DOHH2 (cell line): ENCODE measurements around the gene CNN3.

Source experiments
- H3F3A ChIP-seq: fragments of 200-600 bp; sonication (generic), shearing (Covaris generic); 2 replicates; pipeline ENCODE4 v1.6.0; 2016; ENCODE audit warnings: antibody characterized with exemption, mild to moderate bottlenecking; ENCODE audit not compliant: control insufficient read depth, insufficient read depth
- H3K27ac ChIP-seq: fragments of 200-600 bp; sonication (generic); 2 replicates; pipeline ENCODE4 v1.5.1; 2014; ENCODE audit warnings: low read depth, mild to moderate bottlenecking, low read length, moderate library complexity
- H3K27me3 ChIP-seq: fragments of 200-600 bp; sonication (generic); 2 replicates; pipeline ENCODE4 v1.6.1; 2014; ENCODE audit warnings: mild to moderate bottlenecking, low read length, mixed read lengths; ENCODE audit not compliant: control insufficient read depth
- H3K36me3 ChIP-seq: fragments of 200-600 bp; sonication (generic); 2 replicates; pipeline ENCODE4 v1.6.1; 2014; ENCODE audit warnings: mild to moderate bottlenecking, low read length, moderate library complexity, mixed read lengths; ENCODE audit not compliant: control insufficient read depth
- H3K4me1 ChIP-seq: fragments of 200-600 bp; sonication (generic); 2 replicates; pipeline ENCODE4 v1.6.1; 2014; ENCODE audit warnings: mild to moderate bottlenecking, low read length, mixed read lengths; ENCODE audit not compliant: control insufficient read depth
- H3K4me2 ChIP-seq: fragments of 200-600 bp; sonication (generic); 2 replicates; pipeline ENCODE4 v1.6.0; 2014; ENCODE audit warnings: mild to moderate bottlenecking, low read length, moderate library complexity
- H3K4me3 ChIP-seq: fragments of 200-600 bp; sonication (generic); 2 replicates; pipeline ENCODE4 v1.5.1; 2014; ENCODE audit warnings: mild to moderate bottlenecking, low read length, mixed read lengths
- H3K79me2 ChIP-seq: fragments of 200-600 bp; sonication (generic); 2 replicates; pipeline ENCODE4 v1.6.1; 2014; ENCODE audit warnings: mild to moderate bottlenecking, low read length, mixed read lengths; ENCODE audit not compliant: control insufficient read depth
- H3K9me2 ChIP-seq: fragments of 200-600 bp; sonication (generic); replicated peaks from 2 replicates; pipeline ENCODE4 v1.6.1; 2014; ENCODE audit warnings: mild to moderate bottlenecking, low read length, mixed read lengths; ENCODE audit not compliant: control insufficient read depth
- H3K9me3 ChIP-seq: fragments of 200-600 bp; sonication (generic); 2 replicates; pipeline ENCODE4 v1.6.1; 2014; ENCODE audit warnings: antibody characterized with exemption, low read length, mixed read lengths; ENCODE audit not compliant: control insufficient read depth, insufficient read depth
- H4K20me1 ChIP-seq: fragments of 200-600 bp; sonication (generic); 2 replicates; pipeline ENCODE4 v1.6.0; 2014; ENCODE audit warnings: low read depth, mild to moderate bottlenecking, antibody characterized with exemption, low read length, moderate library complexity; ENCODE audit not compliant: control insufficient read depth, insufficient read depth
- CTCF ChIP-seq: fragments of 200-600 bp; sonication (generic); IDR thresholded peaks from one replicate; pipeline ENCODE4 v1.5.1; 2014; ENCODE audit warnings: antibody characterized with exemption, mild to moderate bottlenecking, low read depth, low read length; ENCODE audit not compliant: poor library complexity, severe bottlenecking
- EZH2phosphoT487 ChIP-seq: fragments of 200-600 bp; sonication (generic); IDR thresholded peaks from 2 replicates; pipeline ENCODE4 v1.6.1; 2017; ENCODE audit warnings: borderline replicate concordance, mild to moderate bottlenecking, antibody characterized with exemption, low read length, moderate library complexity, mixed read lengths

The CNN3 gene

DNA sequence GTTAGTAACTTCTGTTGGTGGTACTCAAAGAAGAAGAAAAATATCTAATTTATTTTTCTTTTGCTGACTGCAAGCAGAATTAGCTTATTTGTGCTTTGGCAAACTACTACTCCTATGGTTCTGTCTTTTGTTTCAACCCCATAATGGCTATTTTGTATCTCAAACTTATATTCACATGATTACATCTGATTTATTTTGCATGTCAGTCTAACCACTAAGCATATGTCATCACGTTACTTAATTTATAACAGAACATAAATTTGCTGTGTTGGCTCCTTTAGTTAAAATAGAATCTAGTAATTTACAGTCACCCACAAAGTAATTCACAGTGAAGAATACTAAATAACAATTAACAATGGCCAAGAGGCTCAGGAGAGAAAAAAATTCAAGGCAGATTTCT lies 39.1 kb upstream of the CNN3 start:
- Histone ChIP-seq H3K27me3 (no peaks in the 10 kb centered on the region), H3K79me2 (no peaks in the 10 kb centered on the region), H3K9me3 (no peaks in the 10 kb centered on the region), H3F3A (no peaks in the 10 kb centered on the region), H3K36me3 (no peaks in the 10 kb centered on the region), H3K4me3 (no peak overlapping the region), H3K4me2 (no peak overlapping the region), H3K27ac (no peak overlapping the region), H3K9me2 (no peaks in the 10 kb centered on the region), H4K20me1 (no peaks in the 10 kb centered on the region), H3K4me1 (peaks cover 38% of the 10 kb centered on the region)
- TF ChIP-seq CTCF: no peak
- no peak for TF ChIP-seq EZH2phosphoT487

DNA sequence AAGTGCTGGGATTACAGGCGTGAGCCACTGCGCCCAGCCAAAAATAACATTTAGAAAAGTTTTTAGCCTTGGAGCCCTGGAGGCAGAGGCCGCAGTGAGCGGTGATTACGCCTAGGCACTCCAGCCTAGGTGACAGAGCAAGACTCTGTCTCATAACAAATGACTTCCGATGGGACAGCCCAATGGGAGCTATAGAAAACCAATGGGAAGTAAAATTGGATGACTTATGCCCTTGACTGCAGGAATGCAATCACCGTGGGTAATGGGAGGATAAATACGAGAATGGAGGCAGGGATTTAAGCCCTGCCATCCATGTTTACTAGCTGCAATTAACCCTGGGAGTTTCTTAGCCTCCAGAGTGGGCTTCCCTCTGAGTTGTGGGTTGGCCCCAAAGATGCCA lies 37.0 kb upstream of the CNN3 start:
- Histone ChIP-seq H4K20me1 (no peaks in the 10 kb centered on the region), H3K9me2 (no peaks in the 10 kb centered on the region), H3K27me3 (no peaks in the 10 kb centered on the region), H3K27ac (no peak overlapping the region), H3K9me3 (no peaks in the 10 kb centered on the region), H3K4me2 (no peak overlapping the region), H3K36me3 (no peaks in the 10 kb centered on the region), H3K4me1 (peaks cover 39% of the 10 kb centered on the region), H3K79me2 (no peaks in the 10 kb centered on the region), H3F3A (no peaks in the 10 kb centered on the region), H3K4me3 (no peak overlapping the region)
- no peak for TF ChIP-seq EZH2phosphoT487
- TF ChIP-seq CTCF: no peak

DNA sequence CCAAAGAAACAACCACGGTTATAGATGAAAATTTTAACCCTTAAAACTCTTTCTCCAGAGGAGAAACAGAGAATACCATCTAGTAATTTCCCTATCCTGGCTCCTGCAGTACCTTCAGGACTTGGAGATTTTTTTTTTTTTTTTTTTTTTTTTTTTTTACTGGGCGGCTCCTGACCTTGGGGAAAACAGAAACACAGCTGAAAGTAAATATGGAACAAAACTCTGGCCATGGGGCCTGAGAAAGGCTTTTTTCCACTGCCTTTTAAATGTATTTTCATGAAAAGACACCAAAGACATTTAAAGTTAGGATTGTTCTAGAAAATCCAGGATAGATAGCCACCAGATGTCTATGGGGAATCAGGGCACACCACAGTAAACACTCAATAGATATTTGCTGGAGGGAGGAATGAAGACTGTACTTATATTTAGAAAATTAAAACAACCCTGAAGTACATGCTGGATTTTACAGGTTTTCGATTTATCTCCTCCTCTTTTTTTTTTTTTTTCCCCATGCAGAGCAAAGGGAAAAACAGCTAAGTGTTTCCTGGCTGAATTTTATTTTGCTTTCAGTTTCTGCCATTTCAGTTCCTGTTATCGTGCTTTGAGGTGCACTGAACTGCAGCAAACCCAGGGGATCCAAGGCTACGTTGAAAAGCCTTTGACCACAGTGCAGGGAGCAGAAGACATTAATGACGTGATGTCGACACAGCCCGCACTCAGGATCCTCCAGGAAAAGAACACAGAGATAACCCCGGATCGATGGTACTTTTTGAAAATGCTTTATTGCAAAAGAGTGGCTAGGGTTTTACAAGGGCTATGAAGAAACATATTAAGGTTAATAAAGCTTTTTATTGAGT lies 35.7 kb upstream of the CNN3 start:
- H4K20me1 ChIP-seq: no peaks in the 10 kb centered on the region
- no peaks in the 10 kb centered on the region for H3K79me2 ChIP-seq
- peak overlapping the region; percentile 32 for H3K27ac ChIP-seq
- H3K27me3 ChIP-seq: no peaks in the 10 kb centered on the region
- H3K36me3 ChIP-seq: no peaks in the 10 kb centered on the region
- H3K4me2 ChIP-seq: peak overlapping the region; percentile 76
- TF ChIP-seq CTCF (no peak), EZH2phosphoT487 (no peak)
- no peaks in the 10 kb centered on the region for H3K9me3 ChIP-seq
- H3F3A ChIP-seq: no peaks in the 10 kb centered on the region
- H3K4me1 ChIP-seq: peaks cover 39% of the 10 kb centered on the region
- peak overlapping the region; percentile 61 for H3K4me3 ChIP-seq
- H3K9me2 ChIP-seq: no peaks in the 10 kb centered on the region
